Thoracic aorta (tissue), 2 donors: ENCODE results near the gene MAN1B1. TPM values are rescaled to one million over a fixed set of nuclear protein-coding genes. Genes with fewer than 3 reads are reported as not detected.

Experiments used
- ATAC-seq: fragments of 150-250 bp; one replicate; pipeline ENCODE4 v1.8.0; 2017; ENCODE audit warnings: low read depth; ENCODE audit not compliant: insufficient number of reproducible peaks, low FRiP score
- DNase-seq: peaks from one replicate; pipeline ENCODE4 v3.0.0-alpha.2; 2020; ENCODE audit warnings: low spot score
- H3K27ac ChIP-seq, 2 donors: fragments of 200-600 bp; sonication (generic); 1 replicate in 1 of 2; 2 replicates in 1 of 2; pipeline ENCODE4 v1.5.1; 2016; ENCODE audit warnings: mild to moderate bottlenecking in 2 of 2, moderate library complexity in 2 of 2
- H3K27me3 ChIP-seq: fragments of 200-600 bp; sonication (generic); replicated peaks from 2 replicates; pipeline ENCODE4 v1.6.0; 2016; ENCODE audit warnings: mild to moderate bottlenecking; ENCODE audit not compliant: insufficient read depth
- H3K36me3 ChIP-seq: fragments of 200-600 bp; sonication (generic); one replicate; pipeline ENCODE4 v1.5.1; 2016
- H3K4me1 ChIP-seq, 2 donors: fragments of 200-600 bp; sonication (generic); 1 replicate in 1 of 2; 2 replicates in 1 of 2; pipeline versions ENCODE4 v1.5.1 to v1.6.0; 2016; ENCODE audit warnings: low read depth in 2 of 2, mild to moderate bottlenecking in 1 of 2; ENCODE audit not compliant: control insufficient read depth in 1 of 2
- H3K4me3 ChIP-seq: fragments of 200-600 bp; sonication (generic); 2 replicates; pipeline ENCODE4 v1.5.1; 2016; ENCODE audit warnings: mild to moderate bottlenecking
- H3K9me3 ChIP-seq: fragments of 200-600 bp; sonication (generic); 2 replicates; pipeline ENCODE4 v1.5.1; 2016
- total RNA-seq, 2 donors: library from RNA; depleted of rRNA; stranded (reverse); fragments of >200 nt; gene quantifications; one replicate each; pipeline versions ENCODE4 v1.1.0 to v1.2.3, GENCODE V29; 2016
- TF ChIP-seq, protein P1 (sequence below): fragments of 200-600 bp; sonication (generic); IDR thresholded peaks from one replicate; pipeline ENCODE4 v1.5.1; 2019; ENCODE audit warnings: antibody characterized with exemption

The MAN1B1 gene
- total RNA-seq, 2 donors from 2014 or later = 32.9 to 52.9 TPM

DNA sequence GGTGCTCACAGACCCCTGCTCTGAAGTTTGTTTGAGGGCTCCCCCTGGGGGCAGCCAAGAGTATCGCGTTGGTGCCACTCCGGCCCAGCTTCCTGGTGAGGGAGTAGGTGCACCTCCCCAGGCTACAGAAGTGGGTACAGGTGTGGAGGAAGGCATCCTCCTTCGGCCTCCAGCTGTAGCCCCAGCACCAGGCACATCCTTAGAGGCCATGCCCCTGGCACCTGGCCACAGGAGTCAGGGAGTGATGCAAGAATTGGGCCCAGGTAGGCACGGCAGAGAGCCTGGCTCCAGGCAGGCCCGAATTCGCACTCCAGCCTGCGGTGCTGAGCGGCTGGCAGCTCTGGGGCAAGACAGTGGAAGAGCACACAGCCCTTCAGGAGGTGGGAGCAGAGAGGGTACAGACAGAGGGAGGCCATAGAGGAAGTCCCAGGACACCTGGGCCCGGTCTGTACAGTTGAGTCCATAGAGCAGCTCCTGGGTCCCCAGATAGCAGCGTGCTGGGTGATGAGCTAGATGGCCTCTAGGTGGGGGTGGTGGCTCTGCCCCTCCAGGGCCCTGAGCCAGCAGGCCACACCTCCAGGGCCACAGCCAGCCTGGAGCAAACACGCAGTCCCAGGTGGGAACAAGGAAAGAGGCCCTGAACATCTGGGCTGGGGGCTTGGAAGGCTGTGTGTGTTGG lies 18.8 kb upstream of the MAN1B1 start:
- DNase-seq = no peak
- TF ChIP-seq, protein P1, sequence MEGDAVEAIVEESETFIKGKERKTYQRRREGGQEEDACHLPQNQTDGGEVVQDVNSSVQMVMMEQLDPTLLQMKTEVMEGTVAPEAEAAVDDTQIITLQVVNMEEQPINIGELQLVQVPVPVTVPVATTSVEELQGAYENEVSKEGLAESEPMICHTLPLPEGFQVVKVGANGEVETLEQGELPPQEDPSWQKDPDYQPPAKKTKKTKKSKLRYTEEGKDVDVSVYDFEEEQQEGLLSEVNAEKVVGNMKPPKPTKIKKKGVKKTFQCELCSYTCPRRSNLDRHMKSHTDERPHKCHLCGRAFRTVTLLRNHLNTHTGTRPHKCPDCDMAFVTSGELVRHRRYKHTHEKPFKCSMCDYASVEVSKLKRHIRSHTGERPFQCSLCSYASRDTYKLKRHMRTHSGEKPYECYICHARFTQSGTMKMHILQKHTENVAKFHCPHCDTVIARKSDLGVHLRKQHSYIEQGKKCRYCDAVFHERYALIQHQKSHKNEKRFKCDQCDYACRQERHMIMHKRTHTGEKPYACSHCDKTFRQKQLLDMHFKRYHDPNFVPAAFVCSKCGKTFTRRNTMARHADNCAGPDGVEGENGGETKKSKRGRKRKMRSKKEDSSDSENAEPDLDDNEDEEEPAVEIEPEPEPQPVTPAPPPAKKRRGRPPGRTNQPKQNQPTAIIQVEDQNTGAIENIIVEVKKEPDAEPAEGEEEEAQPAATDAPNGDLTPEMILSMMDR = peak; percentile 70
- no peaks in the 10 kb centered on the region for H3K27me3 ChIP-seq
- no peaks in the 10 kb centered on the region for H3K36me3 ChIP-seq
- H3K4me3 ChIP-seq = no peak overlapping the region
- no peak overlapping the region for H3K27ac ChIP-seq
- ATAC-seq = no peak
- peaks cover 0 to 29% of the 10 kb centered on the region in 2 donors for H3K4me1 ChIP-seq
- H3K9me3 ChIP-seq = no peaks in the 10 kb centered on the region

DNA sequence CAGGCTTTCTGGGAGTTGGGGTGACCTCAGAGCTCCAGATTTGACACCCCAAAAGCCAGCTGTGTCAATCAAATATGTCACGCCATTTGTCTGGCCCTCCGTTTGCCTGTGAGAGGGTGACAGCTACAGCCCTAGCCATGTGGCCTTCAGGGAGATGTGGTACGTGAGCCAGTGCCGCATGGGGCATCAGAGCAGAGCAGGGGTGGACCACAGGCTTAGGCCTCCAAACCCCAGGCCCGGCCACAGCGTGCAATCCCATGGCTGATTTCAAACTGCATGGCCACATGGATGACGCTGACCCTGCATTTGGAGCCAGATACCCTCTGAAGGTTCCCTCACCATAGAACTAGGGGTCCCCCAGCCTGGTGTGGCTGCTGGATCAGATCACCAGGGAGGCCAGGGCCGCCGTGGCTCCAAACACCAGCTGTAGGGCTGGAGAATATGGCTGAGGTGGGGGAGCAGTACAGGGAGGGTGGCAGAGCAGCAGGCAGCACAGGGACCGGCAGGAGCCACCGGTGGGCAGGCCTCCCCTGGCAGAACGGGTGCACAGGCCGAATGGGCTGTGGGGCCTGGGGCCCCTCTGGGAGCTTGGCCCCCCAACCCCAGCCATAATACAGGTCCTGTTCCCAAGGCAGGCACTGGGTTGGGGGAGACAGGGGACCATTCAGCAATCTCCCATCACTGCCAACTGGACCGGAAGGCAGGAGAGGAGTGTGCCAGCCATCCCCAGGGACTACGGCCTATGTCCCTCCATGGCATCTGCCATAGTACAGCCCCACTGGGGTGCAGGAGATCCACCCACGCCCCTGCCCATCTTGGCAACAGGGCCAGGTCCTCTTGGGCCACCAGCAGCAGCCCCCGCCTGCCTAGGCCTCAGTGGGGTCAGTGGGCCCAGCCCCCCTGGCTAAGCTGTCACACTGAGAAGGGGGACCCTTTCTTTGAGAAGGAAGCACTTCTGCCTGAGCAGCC lies 18.0 kb upstream of the MAN1B1 start:
- Histone ChIP-seq H3K4me1 (peaks cover 0 to 29% of the 10 kb centered on the region in 2 donors), H3K36me3 (no peaks in the 10 kb centered on the region), H3K4me3 (no peak overlapping the region), H3K27ac (no peak overlapping the region), H3K9me3 (no peaks in the 10 kb centered on the region), H3K27me3 (no peaks in the 10 kb centered on the region)
- ATAC-seq (no peak), DNase-seq (no peak)
- TF ChIP-seq, protein P1 = no peak

DNA sequence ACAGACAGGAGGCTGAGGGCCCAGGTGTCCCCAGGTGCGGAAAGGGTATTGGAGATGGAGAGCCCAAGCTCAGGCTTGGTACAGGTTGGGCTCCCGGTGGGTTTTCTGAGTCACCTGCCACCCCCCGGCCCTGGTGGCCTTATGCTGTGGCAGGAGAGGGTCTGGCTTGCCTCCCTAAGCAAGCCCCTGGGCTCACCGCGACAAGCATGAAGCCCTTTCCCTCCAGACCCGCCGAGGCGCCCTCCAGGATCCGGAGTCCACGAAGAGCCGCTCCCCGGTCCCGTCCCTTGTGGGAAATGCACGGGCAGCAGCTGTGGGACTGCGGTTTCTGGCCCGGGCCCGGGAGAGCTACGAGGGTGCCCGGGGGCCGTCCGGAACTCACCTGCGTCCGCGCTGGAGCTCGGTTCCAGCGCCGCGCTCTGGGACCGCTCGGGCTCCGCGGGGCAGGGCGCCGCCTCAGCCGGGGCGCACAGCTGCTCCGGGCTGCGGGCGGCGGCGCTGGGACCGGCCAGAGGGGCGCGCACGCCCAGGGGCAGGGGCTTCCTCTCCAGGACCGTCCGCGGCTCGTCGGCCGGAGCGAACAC lies 17.2 kb upstream of the MAN1B1 start:
- DNase-seq = no peak
- TF ChIP-seq, protein P1 = no peak
- no peak for ATAC-seq
- H3K27me3 ChIP-seq = no peaks in the 10 kb centered on the region
- H3K27ac ChIP-seq = no peak overlapping the region
- H3K36me3 ChIP-seq = no peaks in the 10 kb centered on the region
- H3K9me3 ChIP-seq = no peaks in the 10 kb centered on the region
- H3K4me1 ChIP-seq = peaks cover 0 to 21% of the 10 kb centered on the region in 2 donors
- no peak overlapping the region for H3K4me3 ChIP-seq

DNA sequence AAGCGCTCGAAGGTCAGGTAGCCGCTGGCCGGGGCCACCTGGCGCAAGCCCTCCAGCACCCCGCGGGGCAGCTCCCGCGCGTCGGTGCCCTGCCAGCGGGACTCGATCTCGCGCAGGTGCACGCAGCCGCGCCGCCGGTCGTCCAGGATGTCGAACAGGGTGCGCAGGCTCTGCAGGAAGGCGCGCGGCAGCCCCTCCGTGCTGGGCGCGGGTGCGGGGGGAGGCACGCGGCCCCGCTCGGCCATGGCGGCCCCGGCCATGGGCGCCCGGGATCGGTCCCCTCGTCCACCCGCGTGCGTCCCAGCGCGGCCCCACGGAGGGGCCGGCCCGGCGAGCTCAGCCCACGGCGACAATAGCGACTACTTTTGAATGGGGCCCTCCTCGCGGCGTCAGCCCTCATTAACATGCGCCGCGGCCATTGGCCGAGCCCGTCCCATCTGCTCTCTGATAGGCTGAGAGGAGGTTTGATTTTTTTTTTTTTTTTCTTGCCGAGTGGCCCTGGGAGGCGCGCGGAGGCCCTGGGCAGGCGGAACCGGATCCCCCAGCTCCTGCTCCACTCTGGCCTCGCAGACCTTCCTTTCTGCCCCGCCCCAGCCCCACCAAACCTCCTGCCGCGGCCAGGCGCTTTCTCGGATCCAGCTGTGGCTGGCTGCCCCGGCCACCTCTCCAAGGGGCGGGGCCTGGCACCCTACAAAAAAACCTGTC lies 16.4 kb upstream of the MAN1B1 start, which contains the start of gene SAPCD2:
Gene SAPCD2, minus strand, starts transcription at position 357 of the 705 bp plus-strand sequence. Its CDS starts 97 bp downstream, at position 260.
- no peaks in the 10 kb centered on the region for H3K36me3 ChIP-seq
- no peaks in the 10 kb centered on the region for H3K27me3 ChIP-seq
- no peak within 1 kb of the TSS for H3K27ac ChIP-seq
- ATAC-seq (peak; percentile 66), DNase-seq (peak; percentile 48)
- H3K4me3 ChIP-seq = peak within 1 kb of the TSS; percentile 63
- H3K9me3 ChIP-seq = no peaks in the 10 kb centered on the region
- H3K4me1 ChIP-seq = peaks cover 0 to 21% of the 10 kb centered on the region in 2 donors
- TF ChIP-seq, protein P1 = no peak
